GM10266 (cell line): ENCODE measurements around the gene WDR88.

Source experiments
- DNase-seq: peaks from one replicate; pipeline ENCODE4 v3.0.0; 2012; ENCODE audit errors: extremely low spot score
- CTCF ChIP-seq: IDR thresholded peaks from 2 replicates; pipeline ENCODE4 v1.5.1; 2012; ENCODE audit warnings: mild to moderate bottlenecking, low read depth; ENCODE audit not compliant: control insufficient read depth, insufficient read depth; ENCODE audit errors: missing control alignments

The WDR88 gene

DNA sequence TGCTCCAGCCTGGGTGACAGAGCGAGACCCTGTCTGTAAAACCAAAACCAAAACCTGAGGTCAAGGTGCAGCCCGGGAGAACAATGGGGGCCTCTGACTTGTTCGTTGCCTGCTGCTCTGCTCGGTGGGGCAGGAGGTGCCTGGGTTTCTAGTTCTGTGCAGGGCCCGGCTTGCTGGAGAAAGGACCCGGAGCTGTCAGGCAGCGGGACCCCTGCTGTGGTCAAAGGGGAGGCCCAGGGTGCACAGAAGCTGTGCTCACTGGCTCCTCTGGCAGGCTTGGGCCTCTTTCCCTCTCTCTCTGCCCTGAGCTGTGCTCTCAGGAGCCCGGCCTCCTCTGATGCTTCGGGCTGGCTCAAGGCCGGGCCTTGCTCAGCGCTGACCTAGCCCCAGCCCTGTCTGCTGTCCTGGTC is 65.7 kb downstream of the WDR88 start:
- TF ChIP-seq CTCF, result no peak
- no peak for DNase-seq

- no peak for DNase-seq
Measured at GRCh38 chr19:33198169-33198568, 66.3 kb downstream of the WDR88 start.

DNA sequence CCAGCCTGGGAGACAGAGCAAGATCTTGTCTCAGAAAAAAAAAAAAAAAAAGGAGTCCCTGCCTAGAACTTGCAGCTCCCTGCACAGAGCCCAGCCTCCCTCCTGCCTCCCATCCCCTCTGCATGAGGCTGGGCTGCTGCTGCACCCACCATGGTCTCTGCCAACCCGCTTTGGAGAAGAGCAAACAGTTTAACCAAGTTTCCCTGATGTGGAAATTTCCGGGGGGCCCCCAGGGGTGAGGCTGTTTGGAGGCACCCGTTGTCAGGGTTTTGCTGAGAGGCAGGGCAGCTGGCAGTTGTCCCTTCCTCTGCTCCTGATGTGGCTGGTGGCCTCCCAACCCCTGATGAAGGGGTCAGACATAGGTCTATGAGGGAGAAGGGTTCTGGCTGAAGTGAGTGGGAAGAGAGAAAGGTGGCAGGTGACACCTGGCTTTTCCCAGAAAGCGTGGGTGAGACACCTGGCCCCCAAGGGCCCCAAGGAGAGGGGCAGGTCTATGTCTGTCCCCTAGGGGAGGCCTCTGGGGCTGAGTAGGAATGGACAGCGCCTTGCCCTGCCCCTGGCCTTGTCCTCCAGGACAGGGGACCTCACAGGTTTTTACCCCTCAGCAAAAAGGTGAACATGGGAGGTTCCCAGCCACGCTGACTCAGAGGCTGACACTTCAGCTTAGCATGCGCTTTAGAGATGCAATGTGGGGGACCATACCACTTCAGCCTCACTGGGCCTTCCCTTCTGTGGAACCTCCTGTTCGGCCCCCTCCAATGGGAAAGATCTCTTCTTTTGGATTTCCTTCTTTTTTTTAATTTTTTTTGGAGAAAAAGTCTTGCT is 67.7 kb downstream of the WDR88 start:
- TF ChIP-seq CTCF, result no peak
- DNase-seq, result no peak

More at GRCh38 chr19:33198169-33198568, 66.3 kb downstream of the WDR88 start:
- TF ChIP-seq CTCF, result no peak

GRCh38 chr19:33201473-33201872 is 69.6 kb downstream of the WDR88 start:
- DNase-seq, result no peak
- no peak for TF ChIP-seq CTCF

GRCh38 chr19:33201886-33202545 is 70.1 kb downstream of the WDR88 start:
- TF ChIP-seq CTCF, result no peak
- no peak for DNase-seq

DNA sequence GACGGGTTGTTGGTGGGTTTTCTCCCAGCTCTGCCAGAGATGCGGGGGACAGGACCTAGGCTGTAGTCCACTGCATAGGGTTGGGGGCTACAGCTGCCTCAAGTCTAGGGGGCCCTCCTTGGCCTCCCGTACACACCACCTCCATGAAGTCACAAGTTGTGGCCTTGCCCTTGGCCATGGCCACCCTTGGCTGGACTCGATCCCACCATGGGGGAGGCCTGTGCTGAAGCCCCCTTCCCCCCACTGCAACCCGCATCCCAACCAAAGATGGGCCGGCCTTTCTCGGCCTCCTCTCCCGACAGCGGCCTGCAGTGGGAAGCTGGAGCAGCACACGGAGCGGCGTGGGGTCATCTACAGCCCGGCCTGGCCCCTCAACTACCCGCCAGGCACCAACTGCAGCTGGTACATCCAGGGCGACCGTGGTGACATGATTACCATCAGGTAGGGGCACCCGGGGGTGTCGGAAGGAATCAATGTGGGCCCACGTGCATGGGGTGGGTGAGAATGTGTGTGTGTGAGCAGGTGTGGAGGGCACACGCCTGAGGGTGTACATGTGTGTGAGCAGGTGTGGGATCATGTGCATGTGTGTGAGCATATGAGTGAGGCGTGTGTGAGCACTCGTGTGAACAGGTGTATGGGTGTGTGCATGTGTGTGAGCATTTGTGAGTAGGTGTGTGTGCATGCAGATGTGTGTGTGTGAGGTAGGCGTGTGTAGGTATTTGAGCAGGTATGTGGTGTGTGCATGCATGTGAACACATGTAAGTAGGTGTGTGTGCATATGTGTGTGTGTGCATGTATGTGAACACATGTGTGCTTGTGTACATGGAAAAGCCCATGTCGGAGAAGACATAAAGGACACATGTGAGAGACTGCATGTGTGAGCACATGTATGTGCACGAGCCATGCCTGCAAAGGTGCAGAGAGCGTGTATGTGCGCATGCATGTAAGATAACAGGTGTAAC is 70.9 kb downstream of the WDR88 start:
- no peak for TF ChIP-seq CTCF
- no peak for DNase-seq
